ENCODE results near the gene WASHC2C.
"Not testable (repeated sequence)": the region's sequence is repeated elsewhere in the genome, so short reads cannot be mapped to it uniquely, and the experiment has no call there.

WASHC2C gene

GRCh38 chr10:45726703-45727420 lies at the start of gene WASHC2C:
WASHC2C (plus strand) TSS chr10:45727266; CDS start chr10:45727318, 52 bp downstream.
- DNase-seq, result peak; percentile 36 to 41

- DNase-seq, result not testable (repeated sequence)
Observed at GRCh38 chr10:45678467-45678866, 48.6 kb upstream of the WASHC2C start.

GRCh38 chr10:45710200-45710796 lies 16.8 kb upstream of the WASHC2C start:
- DNase-seq, result not testable (repeated sequence)

GRCh38 chr10:45711223-45711622 lies 15.8 kb upstream of the WASHC2C start:
- DNase-seq, result not testable (repeated sequence)

DNA sequence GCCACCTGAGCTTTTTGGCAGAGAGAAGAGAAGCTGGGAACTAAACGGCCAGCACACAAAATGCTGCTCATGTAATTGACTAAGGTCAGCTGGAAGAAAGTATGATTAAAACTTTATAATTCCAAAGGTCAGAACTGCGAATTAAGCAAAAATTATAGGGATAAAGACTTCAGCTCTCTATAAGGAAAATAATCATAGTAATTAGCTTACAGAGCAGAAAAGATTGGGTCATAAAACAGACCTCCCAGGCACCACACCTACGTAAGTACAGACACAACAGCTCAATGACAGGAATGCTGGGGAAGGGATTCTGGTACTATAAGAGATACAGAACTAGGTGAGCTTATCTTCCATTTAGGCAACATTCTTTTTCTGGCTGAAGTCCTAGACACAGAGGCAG lies 10.0 kb upstream of the WASHC2C start:
- not testable (repeated sequence) for DNase-seq

DNA sequence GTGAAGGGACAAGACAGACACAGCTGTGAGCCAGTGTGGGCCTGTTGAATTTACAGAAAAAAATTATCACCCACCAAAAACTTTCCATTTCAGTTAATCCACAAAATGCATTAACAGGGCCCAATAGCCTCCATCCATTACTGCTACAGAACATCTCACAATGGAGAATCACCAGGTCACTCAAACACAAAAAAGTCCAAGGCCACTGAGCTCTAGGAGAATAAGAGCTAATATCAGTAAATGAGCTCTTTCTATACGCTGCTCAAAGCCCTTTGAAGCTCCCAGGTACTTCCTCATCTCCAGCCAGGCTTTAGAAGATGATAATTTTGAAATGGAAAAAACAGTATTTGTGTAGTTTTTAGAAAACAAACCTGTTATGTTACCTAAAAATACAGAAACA lies 9.4 kb upstream of the WASHC2C start:
- not testable (repeated sequence) for DNase-seq

DNA sequence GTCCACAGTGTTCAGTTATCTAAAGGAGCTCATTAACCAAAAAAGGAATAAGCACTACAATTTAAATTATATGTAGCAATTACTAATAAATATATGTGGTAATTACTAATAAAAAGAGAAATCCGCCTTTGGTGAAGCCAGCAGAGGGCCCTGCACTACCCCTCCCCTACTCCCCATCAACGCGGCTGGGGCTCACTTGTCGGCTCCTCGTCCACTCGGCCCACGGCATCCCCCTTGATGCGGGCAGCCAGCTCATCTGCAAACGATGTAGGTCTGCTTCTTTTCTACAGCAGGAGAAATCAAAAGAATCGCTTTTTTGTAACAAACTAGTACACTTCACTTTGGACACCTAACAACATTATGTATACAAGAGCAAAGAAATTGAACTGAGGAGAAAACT lies 5.6 kb upstream of the WASHC2C start:
- not testable (repeated sequence) for DNase-seq

DNA sequence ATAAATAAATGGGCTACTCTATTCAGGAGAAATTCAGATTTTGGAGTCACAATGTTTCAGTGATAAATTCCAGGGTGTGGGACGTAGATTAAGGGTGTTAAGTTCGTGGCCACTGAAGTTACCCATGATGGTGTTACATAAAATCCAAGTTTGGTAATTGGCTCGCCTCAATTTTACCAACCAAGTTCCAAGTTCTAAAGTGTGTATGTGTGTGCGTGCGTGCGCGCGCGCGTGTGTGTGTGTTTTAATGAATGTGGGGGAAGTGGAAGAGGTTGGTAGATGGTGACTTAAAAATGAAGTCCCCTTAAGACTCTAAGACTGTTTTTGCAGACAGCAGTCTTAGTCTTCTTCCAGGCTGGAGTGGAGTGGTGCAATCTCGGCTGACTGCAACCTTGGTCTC lies 3.2 kb upstream of the WASHC2C start:
- not testable (repeated sequence) for DNase-seq

DNA sequence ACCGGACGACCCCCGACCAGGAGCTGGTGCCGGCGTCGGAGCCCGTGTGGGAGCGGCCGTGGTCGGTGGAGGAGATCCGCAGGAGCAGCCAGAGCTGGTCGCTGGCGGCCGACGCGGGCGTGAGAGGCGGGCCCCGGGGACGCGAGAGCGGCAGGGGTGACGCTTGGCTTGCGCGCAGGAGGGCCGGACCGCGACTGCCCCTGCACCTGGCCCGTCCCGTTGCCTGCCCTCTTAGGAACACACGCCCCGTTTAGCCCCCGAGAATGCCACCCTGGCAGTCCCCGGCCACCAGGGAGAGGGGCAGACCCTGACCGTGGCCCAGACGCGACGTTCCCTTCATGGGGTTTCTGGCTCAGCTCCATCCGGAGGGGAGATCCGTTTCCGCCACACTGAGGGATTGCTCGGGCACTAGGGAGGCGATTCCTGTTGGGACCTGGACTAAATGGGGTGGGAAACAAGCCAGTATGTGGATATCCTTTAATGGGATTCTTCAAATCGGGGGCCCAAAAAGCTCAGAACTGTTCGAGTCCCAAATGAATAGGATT lies 427 bp downstream of the WASHC2C start:
- DNase-seq, result not testable (repeated sequence)

DNA sequence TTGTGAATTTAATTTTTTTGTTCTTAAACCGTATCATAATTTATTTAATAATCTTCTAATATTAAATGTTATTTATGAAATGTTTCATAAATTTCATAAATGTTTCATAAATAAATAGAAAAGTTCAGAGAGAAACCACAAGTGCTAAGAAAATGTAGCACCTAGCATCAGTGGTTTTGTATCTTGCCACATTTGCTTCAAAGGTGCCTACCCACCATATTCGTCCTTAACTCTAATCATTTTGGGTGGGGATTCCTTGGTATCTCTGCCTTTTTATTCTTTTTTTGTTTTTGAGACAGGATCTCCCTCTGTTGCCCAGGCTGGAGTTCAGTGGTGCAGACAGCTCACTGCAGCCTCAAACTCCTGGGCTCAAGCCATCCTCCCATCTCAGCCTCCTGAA lies 7.4 kb downstream of the WASHC2C start:
- DNase-seq, result not testable (repeated sequence)

DNA sequence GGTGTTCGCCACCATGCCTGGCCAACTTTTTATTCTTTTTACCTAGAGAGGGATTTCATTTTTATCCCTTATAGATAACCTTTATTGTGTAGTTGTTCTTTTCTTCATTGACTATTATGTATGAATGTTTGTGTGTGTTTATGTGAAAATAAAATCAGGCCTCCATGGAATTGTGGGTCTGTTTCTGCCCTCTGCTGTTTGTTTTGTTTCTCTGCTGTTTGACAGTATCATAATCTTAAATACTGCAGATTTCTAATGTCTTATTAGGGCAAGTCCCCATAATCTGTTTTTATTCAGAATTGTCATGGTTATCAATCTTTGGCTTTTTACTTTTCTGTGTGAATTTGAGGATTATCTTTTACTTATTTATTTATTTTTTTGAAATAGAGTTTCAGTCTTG lies 7.8 kb downstream of the WASHC2C start:
- not testable (repeated sequence) for DNase-seq

DNA sequence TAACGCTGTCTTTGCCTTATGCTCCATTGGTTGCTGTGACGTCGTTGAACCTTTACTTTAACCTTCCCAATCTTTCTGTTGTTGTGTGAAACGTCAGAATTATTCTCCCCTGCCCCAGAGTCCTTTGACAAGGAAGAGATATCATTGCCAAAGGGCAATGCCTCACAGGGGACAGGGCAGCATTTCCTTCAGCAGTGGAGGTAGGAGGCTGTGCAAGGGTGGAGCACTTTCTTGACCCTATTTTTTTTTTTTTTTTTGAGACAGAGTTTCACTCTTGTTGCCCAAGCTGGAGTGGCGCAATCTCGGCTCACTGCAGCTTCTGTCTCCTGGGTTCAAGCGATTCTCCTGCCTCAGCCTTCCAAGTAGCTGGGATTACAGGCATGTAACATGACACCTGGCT lies 14.5 kb downstream of the WASHC2C start:
- DNase-seq, result not testable (repeated sequence)

- DNase-seq, result not testable (repeated sequence)
Observed at GRCh38 chr10:45742014-45742413, 14.9 kb downstream of the WASHC2C start.

DNA sequence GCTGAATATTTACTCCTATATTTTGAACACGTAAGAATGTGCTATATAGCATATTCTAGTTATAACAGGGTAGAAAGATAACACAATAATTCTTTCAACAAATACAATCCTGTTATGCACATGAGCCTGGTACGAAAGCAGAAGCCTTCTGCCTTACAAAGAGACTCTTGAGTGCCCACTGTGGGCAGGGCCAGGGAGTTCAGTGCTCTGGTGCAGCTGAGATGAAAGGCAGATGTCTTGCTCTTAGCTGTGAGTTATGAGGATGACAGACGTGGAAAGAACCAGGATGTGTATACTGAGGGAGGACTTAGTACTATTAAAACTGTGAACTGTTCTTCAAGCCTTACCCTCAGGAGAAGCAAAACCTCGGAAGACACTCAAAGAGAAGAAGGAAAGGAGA lies 24.1 kb downstream of the WASHC2C start:
- not testable (repeated sequence) for DNase-seq

DNA sequence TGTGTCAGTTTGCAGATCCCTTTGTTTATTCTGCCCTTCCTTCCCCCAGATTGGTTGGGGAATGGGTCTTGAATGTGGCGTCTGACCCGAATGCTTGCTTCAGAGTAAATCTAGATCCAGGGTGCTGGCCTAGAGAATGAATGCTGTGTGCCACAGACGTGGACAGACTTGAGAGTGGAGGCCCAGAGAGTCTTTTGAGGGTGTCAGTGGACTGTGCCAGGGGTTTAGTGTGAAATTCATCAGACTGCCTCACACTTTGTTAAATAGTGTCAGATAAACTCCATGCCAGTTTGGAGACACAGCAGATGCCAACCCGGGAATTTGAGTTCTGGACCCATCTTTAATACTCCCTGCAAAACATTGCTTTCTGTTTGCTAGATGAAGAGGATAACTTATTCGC lies 25.1 kb downstream of the WASHC2C start:
- not testable (repeated sequence) for DNase-seq

DNA sequence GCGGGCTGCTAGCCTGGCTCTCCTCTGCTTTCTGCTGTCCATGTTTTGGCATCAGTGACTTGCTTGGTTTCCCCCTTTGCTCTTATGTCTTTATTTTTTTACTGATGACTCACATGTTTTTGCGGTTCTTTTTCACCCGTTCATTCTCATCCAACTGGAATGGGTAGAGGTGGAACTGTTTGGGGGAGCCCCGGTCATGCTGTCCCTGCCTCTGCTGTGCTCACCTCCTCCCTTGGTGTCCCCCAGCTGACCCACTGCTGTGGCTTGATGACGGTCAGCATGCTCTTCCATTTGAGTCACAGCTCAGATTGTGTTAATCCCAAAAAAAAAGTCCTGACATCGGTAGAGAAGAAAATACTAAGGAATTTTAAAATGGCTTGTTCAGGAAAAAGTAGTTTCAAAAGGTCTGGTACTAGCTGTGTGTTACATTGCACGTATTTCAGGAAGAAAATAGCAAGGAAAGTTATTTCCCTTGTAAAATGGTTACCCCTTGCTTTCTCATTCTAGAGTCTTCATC lies 27.0 kb downstream of the WASHC2C start:
- not testable (repeated sequence) for DNase-seq

DNA sequence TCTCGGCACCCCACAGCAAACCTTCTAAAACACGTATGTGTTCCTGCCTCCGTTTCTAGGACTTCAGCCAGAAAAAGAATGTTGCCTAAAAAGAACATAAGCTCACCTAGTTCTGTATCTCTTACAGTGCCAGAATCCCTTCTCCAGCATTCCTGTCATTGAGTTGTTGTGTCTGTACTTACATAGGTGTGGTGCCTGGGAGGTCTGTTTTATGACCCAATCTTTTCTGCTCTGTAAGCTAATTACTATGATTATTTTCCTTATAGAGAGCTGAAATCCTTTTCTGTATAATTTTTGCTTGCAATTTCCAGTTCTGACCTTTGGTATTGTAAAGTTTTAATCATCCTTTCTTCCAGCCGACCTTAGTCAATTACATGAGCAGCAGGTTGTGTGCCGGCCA lies 28.0 kb downstream of the WASHC2C start:
- not testable (repeated sequence) for DNase-seq

GRCh38 chr10:45756065-45756464 lies 29.0 kb downstream of the WASHC2C start:
- not testable (repeated sequence) for DNase-seq

DNA sequence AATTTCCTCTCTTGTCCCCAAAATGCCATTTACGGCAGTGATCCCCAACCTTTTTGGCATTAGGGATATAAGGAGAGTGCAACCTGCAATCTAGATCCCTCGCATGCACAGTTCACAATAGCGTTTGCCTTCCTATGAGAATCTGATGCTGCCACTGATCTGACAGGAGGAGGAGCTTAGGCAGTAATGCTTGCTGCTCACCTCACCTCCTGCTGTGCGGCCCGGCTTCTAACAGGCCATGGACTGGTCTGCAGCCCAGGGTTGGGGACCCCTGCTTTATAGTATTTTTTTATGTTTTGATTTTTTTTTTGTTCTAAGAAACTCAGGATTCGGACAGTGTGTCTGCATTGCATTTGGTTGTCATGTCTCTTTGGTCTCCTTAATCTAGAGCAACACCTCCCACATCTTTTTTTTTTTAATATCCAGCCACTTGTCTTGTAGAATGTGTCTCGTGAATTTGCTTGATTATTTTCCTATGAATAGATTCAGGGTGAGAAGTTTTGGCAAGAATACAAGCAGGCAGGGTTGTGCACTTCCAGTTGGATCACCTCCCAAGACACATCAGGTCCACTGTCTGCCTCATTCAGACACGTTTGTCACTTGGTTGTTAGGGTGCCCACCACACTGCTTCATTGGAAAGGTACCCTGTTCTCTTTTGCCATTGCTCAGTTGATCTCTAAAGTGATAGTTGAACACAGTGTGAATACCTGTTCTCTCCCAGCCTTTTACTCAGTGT lies 30.8 kb downstream of the WASHC2C start:
- DNase-seq, result not testable (repeated sequence)

DNA sequence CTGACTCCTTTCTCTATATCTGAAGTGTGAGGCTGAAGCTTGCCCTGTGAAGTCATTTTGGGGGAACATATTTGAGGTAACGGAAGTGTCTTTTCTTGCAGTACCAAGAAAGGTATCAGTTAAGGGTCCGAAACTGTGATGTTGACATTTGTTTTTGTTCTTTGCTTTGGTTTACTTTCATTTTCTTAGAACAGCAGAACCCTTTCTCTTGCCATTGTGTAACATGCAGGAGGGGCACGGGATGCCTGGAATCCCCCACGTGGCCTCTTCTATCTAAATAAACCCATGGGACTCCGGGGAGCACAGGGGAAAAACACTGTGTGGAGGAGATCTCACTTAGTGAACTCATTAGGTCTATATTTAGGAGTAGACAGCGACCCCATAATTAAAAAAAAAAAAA lies 34.6 kb downstream of the WASHC2C start:
- DNase-seq, result not testable (repeated sequence)

DNA sequence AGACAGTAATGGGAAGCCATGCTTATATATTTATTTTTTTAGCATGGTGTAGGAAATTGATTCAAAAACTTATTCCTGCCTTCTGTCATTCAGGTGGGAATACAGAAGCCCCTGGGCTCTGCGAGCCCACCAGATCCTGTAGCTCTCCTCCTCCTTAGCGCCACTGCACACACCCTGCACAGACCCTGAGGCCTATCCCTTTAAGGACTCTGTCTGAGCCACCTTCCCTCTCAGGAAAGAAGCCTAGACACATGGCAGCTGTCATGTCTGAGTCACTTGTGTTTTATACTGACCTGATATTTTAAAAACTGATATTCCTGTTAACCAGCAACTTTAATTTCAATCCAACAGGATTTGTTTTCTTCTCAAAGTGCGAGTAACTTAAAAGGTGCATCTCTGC lies 36.0 kb downstream of the WASHC2C start:
- not testable (repeated sequence) for DNase-seq

DNA sequence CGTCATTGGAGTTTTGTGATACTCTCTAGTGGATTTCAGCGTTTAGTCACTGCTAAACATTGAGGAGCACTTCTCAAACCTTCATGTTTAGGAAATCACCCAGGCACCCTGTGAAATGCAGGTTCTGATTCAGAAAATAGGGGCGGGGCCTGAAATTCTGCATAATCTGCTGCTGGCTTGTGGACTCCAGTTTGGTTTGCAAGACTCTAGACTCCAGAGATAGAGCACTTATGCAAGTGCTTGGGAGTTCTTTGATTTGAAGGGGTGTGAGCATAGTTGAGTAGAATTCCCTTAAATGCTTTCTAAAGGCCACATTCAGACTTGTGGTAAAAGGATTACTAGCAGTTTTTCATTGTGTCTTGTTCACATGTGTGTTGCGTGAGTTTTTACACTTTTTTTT lies 41.3 kb downstream of the WASHC2C start:
- not testable (repeated sequence) for DNase-seq
